ENCODE data around the gene RNASE12. TPM values are rescaled to one million over a fixed set of nuclear protein-coding genes. Genes with fewer than 3 reads are reported as not detected.
"Not testable (repeated sequence)": the region's sequence is repeated elsewhere in the genome, so short reads cannot be mapped to it uniquely, and the experiment has no call there.

The RNASE12 gene
- total RNA-seq, 2 experiments from 2014 or later, result not detected

GRCh38 chr14:20623798-20624197 lies 32.6 kb upstream of the RNASE12 start:
- peak; percentile 66 for DNase-seq
- CTCF ChIA-PET, result interaction anchor here (1.8 to 3.6 kb wide), 2 partner anchors 10 to 34 kb away, joined by 5 to 23 read pairs; no protein-coding TSS in a partner anchor
- intact Hi-C loops (cut with micrococcal nuclease), result loop anchor here (2.0 kb wide), 1 partner anchor 39 kb away; no protein-coding TSS in a partner anchor

DNA sequence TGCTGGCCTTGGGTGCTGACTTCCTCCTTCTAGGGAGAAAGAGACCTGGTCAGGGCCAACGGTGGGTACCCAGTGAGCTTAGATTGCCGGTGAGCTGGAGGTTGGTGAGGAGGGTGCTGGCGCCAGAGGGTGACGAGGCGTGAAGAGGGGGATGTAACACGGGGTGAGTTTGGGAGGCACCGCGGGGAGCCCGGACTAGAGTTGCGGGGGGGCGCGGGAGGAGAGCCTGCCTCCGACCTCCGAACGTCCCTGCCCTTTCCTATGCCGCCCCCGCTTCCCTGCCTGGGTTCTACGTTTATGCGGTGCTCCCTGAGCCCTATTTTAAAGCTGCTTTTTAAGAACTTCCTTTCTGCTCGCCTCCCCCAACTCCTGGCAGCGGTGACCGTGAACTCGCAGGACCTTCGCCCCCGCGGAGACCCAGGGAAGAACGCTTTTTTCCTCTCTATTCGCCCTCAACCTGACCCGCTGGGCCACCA lies 31.7 kb upstream of the RNASE12 start:
- Mint-ChIP-seq H3K27ac (no peak overlapping the region), H3K9me3 (peaks cover 3% of the 10 kb centered on the region), H3K4me3 (peak overlapping the region; percentile 62), H3K36me3 (ENCODE audit: low read depth) (no peaks in the 10 kb centered on the region), H3K27me3 (ENCODE audit: low read depth) (peaks cover 14% of the 10 kb centered on the region), H3K4me1 (ENCODE audit: low read depth) (peaks cover 61% of the 10 kb centered on the region)
- DNase-seq, result peak; percentile 29
- CTCF ChIA-PET, result interaction anchor here (0.8 to 3.6 kb wide), 6 partner anchors 9 to 292 kb away, joined by 3 to 23 read pairs (median 4); no protein-coding TSS in a partner anchor
- intact Hi-C loops (cut with micrococcal nuclease), result no loop called here

More at GRCh38 chr14:20623798-20624197, 32.6 kb upstream of the RNASE12 start:
- Mint-ChIP-seq H3K4me3 (peak overlapping the region; percentile 76), H3K4me1 (ENCODE audit: low read depth) (peaks cover 65% of the 10 kb centered on the region), H3K27me3 (ENCODE audit: low read depth) (peaks cover 21% of the 10 kb centered on the region), H3K36me3 (ENCODE audit: low read depth) (no peaks in the 10 kb centered on the region), H3K9me3 (peaks cover 3% of the 10 kb centered on the region), H3K27ac (no peak overlapping the region)

DNA sequence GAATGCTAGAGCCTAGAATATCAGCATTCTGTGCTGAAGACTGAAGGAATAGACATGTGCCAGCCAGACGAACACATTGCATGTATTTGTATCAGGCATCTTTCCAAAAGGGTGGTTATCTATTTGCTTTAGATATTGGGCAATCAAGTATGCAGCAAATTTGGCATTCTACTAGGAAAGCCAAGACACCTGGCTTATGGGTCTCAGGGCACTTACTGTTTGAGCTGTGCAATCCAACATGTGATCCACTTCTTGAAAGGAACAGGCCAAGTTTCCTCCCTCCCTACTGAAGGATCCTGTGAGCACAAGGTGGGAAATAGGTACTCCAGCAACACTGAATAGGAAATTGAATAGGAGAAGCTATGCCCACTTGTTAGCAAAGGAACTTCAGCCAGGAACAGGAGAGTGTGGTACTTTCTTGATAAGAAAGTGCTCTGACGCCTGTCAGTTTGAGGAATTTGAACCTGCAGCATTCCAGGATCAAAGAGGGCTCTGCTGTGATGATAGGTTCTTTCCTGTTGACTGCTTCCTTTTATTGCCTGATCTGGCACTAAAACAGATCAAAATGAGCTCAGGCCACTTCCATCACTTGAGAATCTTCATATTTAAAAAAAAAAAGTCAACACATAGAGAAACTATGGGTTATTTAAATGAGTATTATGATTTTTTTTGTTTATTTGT lies 29.8 kb upstream of the RNASE12 start:
- H3K27me3 Mint-ChIP-seq (ENCODE audit: low read depth), result peaks cover 8% of the 10 kb centered on the region
- no peaks in the 10 kb centered on the region for H3K36me3 Mint-ChIP-seq (ENCODE audit: low read depth)
- CTCF ChIA-PET, result interaction anchor here (1.5 to 3.6 kb wide), 2 partner anchors 7 to 12 kb away, joined by 3 to 23 read pairs; no protein-coding TSS in a partner anchor
- intact Hi-C loops (cut with micrococcal nuclease), result no loop called here
- H3K9me3 Mint-ChIP-seq, result peaks cover 3% of the 10 kb centered on the region
- H3K4me3 Mint-ChIP-seq, result no peak overlapping the region
- H3K4me1 Mint-ChIP-seq (ENCODE audit: low read depth), result peaks cover 45% of the 10 kb centered on the region
- H3K27ac Mint-ChIP-seq, result no peak overlapping the region
- no peak for DNase-seq

GRCh38 chr14:20619688-20620087 lies 28.5 kb upstream of the RNASE12 start:
- intact Hi-C loops (cut with micrococcal nuclease); H3K27ac Mint-ChIP-seq; H3K9me3 Mint-ChIP-seq; H3K27me3 Mint-ChIP-seq (ENCODE audit: low read depth); DNase-seq; H3K36me3 Mint-ChIP-seq (ENCODE audit: low read depth); H3K4me3 Mint-ChIP-seq: not testable (repeated sequence)
- peaks cover 34% of the 10 kb centered on the region for H3K4me1 Mint-ChIP-seq (ENCODE audit: low read depth)
- CTCF ChIA-PET, result interaction anchor here (1.0 to 1.5 kb wide), 2 partner anchors 11 to 72 kb away, joined by 3 read pairs; no protein-coding TSS in a partner anchor

DNA sequence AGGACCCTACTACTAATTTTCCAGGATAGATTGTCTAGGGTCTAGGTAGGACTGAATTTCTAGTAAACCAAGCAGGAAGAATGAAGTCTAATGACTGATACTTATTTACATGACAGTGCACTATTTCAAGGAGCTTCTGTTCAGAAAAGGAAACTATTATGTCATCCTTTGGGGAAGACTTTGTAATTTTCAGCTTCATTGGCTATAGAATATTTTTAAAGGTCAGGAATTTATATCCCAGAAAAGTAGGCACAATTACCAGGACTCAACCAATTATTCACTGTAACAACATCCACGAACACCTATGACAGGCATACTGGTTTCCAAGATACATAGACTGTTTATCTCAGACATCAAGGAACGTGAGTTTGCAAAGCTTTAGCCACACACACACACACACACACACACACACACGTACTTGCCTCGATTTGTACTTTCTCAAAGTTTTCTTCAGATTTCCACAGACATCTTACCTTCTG lies 27.1 kb upstream of the RNASE12 start:
- intact Hi-C loops (cut with micrococcal nuclease), result no loop called here
- Mint-ChIP-seq H3K36me3 (ENCODE audit: low read depth) (no peaks in the 10 kb centered on the region), H3K4me3 (no peak overlapping the region), H3K4me1 (ENCODE audit: low read depth) (peaks cover 25% of the 10 kb centered on the region), H3K9me3 (peaks cover 3% of the 10 kb centered on the region), H3K27ac (no peak overlapping the region), H3K27me3 (ENCODE audit: low read depth) (peaks cover 2% of the 10 kb centered on the region)
- DNase-seq, result no peak
- CTCF ChIA-PET, result no interaction called here

DNA sequence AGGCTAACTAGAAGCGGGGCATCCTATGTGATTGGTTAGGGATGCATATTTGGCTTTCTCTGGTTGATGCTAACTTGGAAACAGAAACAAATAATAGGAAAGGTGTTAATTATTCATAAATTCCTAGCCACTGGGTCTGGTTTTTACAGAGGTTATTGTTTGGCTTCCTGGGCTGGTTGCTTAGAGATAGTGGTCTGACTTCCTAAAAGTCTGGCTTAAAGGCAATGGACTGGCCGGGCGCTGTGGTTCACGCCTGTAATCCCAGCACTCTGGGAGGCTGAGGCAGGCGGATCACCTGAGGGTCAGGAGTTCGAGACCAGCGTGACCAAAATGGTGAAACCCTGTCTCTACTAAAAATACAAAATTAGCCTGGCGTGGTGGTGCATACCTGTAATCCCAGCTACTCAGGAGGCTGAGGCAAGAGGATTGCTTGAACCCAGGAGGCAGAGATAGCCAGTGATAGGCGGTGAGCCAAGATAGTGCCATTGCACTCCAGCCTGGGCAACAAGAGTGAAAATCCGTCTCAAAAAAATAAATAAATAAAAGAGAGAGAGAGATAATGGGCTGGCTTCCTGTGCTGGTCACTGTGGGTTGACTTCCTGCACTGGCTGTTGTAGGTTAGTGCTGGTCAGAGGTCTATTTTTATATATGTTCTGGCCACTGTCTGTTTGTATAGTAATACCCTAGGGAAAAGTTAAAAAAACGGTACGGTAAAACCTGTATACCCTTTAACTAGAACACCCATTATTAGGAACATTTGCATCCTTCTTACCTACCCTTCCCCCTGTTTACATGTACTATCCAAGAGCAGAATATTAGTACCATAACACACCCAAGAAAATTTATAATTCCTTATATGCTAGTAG lies 26.2 kb upstream of the RNASE12 start:
- H3K9me3 Mint-ChIP-seq, result peaks cover 3% of the 10 kb centered on the region
- peaks cover 16% of the 10 kb centered on the region for H3K4me1 Mint-ChIP-seq (ENCODE audit: low read depth)

DNA sequence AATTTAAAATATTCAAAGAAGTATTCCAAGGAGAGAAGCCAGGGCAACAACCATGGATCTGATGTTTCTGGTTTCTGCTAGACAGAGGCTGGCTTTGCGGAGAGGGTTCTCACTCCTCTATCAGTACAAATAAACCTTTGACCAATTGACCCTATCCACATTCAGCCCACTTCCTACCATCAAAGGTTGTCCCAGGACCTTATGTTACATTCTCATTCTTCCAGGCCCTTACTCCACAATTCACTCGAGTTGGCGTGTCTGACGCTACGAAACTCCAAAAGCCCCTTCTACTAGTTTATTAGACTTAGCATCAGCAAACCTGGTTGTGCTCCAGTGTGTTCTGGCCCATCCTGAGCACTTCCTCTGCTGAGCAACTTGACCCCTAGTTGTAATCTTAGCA lies 24.8 kb upstream of the RNASE12 start:
- intact Hi-C loops (cut with micrococcal nuclease), result no loop called here
- Mint-ChIP-seq H3K36me3 (ENCODE audit: low read depth) (no peaks in the 10 kb centered on the region), H3K27ac (no peak overlapping the region), H3K9me3 (no peaks in the 10 kb centered on the region), H3K4me3 (no peak overlapping the region), H3K27me3 (ENCODE audit: low read depth) (no peaks in the 10 kb centered on the region), H3K4me1 (ENCODE audit: low read depth) (peaks cover 10% of the 10 kb centered on the region)
- DNase-seq, result no peak
- CTCF ChIA-PET, result interaction anchor here (0.6 to 0.9 kb wide), 3 partner anchors 20 to 75 kb away, joined by 3 to 4 read pairs (median 3); no protein-coding TSS in a partner anchor

More for the DNA sequence above, 26.2 kb upstream of the RNASE12 start:
- CTCF ChIA-PET, result interaction anchor here (0.9 kb wide), 1 partner anchor 74 kb away, joined by 3 read pairs; no protein-coding TSS in a partner anchor
- no peaks in the 10 kb centered on the region for H3K27me3 Mint-ChIP-seq (ENCODE audit: low read depth)
- DNase-seq, result no peak
- intact Hi-C loops (cut with micrococcal nuclease), result no loop called here
- no peak overlapping the region for H3K27ac Mint-ChIP-seq
- H3K4me3 Mint-ChIP-seq, result no peak overlapping the region
- no peaks in the 10 kb centered on the region for H3K36me3 Mint-ChIP-seq (ENCODE audit: low read depth)

DNA sequence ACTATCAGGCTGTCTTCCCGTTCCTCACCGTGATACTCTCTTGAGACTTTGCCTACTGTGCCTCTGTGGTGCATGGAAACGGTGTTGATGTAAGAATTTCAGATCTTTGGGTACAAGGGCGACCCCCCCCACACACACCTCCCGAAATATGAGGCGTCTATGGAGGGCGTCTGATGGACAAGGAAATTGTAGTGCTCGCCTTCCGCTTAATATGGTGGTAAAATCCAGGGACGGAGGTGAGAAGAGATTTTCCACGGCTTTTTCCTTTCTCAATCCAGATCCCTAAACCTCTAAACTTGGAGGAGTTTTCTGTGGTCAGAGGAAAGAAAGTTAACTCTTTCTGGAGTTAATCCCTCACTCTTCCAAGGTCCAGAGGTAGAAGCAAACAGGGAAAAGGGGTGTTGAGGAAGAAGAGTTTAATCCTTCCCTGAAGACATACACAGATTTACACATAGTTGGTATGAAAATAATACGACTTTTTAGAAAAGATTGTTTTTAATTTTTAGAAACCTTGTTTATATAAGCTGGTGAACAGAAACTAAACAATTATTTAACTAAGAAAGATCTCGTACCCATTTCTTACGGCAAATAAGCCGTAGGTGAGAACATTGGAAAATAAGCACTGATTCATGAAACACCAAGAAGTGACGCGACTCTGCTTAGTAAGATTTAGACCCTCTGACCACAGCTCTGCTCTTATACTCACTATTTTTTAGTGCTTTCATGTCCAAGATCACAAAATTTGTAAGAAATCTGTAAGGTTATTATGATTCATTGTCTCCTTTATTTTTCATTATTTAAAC lies 23.1 kb upstream of the RNASE12 start:
- Mint-ChIP-seq H3K4me3 (no peak overlapping the region), H3K27ac (no peak overlapping the region), H3K36me3 (ENCODE audit: low read depth) (no peaks in the 10 kb centered on the region), H3K4me1 (ENCODE audit: low read depth) (peaks cover 10% of the 10 kb centered on the region), H3K27me3 (ENCODE audit: low read depth) (no peaks in the 10 kb centered on the region), H3K9me3 (no peaks in the 10 kb centered on the region)
- DNase-seq, result no peak
- intact Hi-C loops (cut with micrococcal nuclease), result loop anchor here (5.0 kb wide), 2 partner anchors 168 to 258 kb away; partner anchors contain the start of gene RNASE6
- CTCF ChIA-PET, result interaction anchor here (0.6 to 2.7 kb wide), 14 partner anchors 9 to 287 kb away, joined by 3 to 23 read pairs (median 4); partner anchors contain the start of gene RNASE4

DNA sequence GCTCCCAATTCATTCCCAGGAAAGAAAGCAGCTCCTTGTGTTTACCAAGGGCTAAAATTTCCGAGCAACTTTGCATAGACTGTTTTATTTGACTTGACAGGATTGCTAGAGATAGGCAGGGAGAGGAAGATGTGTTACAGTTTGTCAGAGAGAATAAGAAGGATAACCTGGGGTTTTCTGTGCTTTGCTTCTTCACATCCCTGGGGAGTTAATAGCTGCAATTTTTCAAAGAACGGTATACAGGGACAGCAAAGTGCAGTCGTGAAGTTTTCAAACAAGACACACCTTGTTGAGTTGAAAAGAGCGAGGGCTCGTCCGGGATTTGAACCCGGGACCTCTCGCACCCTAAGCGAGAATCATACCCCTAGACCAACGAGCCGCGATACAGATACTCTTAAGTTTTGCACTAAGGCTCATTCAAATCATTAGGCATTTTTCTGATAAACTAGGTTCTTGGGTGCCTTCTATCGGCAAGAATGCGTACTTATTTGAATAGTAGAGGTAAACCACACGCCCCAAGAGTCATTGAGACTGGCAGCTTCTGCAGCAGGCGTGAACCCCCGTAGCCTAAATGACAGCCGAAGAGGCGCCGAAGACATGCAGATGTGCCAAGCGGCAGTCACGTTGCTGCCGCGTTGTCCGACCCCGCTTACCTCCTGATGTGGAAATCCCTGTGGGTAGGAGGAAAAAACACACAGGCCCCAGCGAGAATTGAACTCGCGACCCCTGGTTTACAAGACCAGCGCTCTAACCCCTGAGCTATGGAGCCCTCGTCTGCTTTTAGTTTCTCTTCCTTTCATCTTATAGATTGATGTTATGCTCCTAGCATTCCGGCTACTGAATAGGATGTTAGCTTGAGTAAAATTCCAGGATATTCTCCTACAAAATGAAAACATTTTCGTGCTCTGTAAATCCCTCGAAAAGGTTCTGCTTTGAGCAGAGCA lies 22.2 kb upstream of the RNASE12 start:
- CTCF ChIA-PET, result interaction anchor here (0.5 to 2.7 kb wide), 25 partner anchors 10 to 286 kb away, joined by 3 to 23 read pairs (median 4); partner anchors contain the start of genes ANG, CCNB1IP1 and RNASE4
- no peaks in the 10 kb centered on the region for H3K36me3 Mint-ChIP-seq (ENCODE audit: low read depth)
- intact Hi-C loops (cut with micrococcal nuclease), result loop anchor here (1.0 to 5.0 kb wide), 16 partner anchors 12 to 358 kb away; partner anchors contain the start of genes APEX1, CCNB1IP1, PARP2 and PIP4P1

DNA sequence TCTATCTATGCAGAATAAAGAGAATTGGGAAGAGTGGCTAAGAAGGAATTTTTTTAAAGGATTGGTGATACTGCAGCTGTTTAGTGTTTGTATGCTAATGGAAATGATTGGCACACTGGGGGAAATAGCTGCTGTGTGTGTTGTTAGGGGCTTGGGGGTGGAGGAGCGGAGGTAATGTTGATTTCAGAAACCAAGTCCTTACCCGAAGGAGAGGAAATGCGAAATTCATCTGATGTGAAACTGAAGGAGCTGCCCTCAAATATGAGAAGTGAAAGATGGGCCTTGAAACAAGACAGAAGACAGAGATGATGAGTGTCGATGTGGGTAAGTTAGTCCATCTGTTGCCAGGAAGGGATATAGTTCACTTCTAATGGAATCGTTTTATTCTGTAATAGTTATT lies 21.2 kb upstream of the RNASE12 start:
- Mint-ChIP-seq H3K27me3 (ENCODE audit: low read depth) (no peaks in the 10 kb centered on the region), H3K36me3 (ENCODE audit: low read depth) (no peaks in the 10 kb centered on the region), H3K4me1 (ENCODE audit: low read depth) (peaks cover 4% of the 10 kb centered on the region), H3K9me3 (no peaks in the 10 kb centered on the region), H3K27ac (no peak overlapping the region), H3K4me3 (no peak overlapping the region)
- intact Hi-C loops (cut with micrococcal nuclease), result loop anchor here (5.0 kb wide), 2 partner anchors 170 to 260 kb away; partner anchors contain the start of gene RNASE6
- CTCF ChIA-PET, result interaction anchor here (1.0 to 2.7 kb wide), 15 partner anchors 11 to 285 kb away, joined by 3 to 23 read pairs (median 4); partner anchors contain the start of genes ANG, CCNB1IP1 and RNASE4
- DNase-seq, result no peak

More for the DNA sequence above, 22.2 kb upstream of the RNASE12 start:
- peak; percentile 92 for DNase-seq
- no peaks in the 10 kb centered on the region for H3K27me3 Mint-ChIP-seq (ENCODE audit: low read depth)
- no peak overlapping the region for H3K27ac Mint-ChIP-seq
- H3K4me1 Mint-ChIP-seq (ENCODE audit: low read depth), result peaks cover 10% of the 10 kb centered on the region
- H3K4me3 Mint-ChIP-seq, result no peak overlapping the region
- H3K9me3 Mint-ChIP-seq, result no peaks in the 10 kb centered on the region
